Jurkat, Clone E6-1 (cell line): ENCODE data around the gene CMTR1.

Experiments
- DNase-seq: peaks from one replicate; pipeline ENCODE4 v3.0.0-alpha.2; 2011; ENCODE audit warnings: low read depth, low spot score
- H3K4me3 ChIP-seq: 2 replicates; pipeline ENCODE4 v1.5.1; 2011; ENCODE audit warnings: mild to moderate bottlenecking, low read length, control low read depth, moderate library complexity

CMTR1 gene

DNA sequence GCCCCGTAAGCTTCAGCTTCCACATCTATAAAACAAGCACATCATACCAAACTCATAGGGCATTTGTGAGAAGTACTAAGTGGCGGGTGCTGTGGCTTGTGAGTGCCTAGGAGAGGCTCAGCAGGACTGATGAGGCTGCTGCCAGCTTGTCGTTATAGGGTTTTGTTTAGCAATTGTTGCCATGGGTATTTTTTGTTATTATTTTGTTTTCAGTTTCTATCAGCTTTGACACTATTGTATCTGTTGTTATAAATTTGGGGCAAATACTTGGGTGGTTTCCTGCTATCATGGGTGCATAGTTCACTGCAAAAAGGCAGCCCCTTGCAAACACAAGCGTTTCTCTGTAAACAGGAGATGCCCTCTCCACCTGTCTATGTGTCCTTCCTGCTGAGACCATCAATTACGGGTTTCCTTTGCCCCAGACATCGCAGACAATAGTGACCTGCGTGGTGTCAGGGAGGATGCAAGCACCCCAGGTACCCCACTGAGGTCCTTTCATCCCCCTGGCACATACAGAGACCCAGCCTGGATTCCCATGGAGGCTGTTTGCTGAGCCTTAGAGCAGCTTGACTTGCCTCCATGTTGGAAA is 69.8 kb downstream of the CMTR1 start:
- no peak overlapping the region for H3K4me3 ChIP-seq
- peak; percentile 46 for DNase-seq

DNA sequence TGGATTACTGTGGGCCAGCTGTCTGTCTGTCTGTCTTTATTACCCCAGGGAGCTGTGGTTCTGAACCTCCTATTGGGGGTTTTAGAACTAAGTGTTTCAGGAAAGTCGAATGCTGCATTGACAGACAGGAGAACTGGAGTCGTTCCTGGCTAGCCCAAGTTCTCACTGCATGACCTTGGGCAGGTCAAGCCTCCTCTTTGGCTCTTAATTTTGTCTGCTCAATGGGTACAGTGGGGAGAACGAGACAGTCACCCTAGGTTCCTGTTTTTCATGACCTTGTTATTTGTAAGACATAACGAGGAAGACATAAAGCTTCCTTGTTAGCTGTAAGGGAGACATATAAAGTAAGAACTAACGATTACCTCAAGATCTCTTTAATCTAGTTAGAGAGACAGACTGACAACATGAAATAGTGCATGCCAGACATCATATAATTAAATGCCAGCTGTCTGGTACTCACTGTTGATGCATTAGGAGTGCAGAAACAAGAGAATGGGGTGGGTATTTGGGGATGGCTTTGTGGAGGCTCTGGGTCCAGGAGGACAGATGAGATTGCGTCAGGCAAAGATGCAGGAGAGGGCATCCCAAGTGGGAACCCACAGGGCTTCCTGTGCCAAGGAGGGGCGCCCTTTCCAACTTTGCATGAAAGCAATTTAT is 70.4 kb downstream of the CMTR1 start:
- H3K4me3 ChIP-seq = no peak overlapping the region
- DNase-seq = no peak

DNA sequence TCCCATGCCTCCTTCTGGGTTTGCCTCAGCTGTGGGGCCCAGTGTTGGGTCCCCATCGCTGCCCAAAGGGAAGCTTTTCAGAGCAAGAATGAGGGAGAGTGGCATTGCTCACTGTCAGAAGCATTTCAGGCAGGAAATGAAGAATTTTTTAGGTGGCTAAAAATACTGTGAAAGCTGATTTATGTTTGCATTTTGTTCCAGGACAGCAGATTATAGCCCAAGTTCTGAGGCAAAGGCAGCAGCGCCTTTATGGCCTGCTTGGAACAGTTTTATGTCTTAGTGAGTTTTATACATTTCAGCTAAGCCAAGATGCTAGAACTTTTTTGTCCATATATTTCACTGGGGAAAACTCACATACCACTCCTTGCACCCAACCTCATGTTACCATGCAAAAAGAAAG is 71.0 kb downstream of the CMTR1 start:
- no peak for DNase-seq
- H3K4me3 ChIP-seq = no peak overlapping the region

DNA sequence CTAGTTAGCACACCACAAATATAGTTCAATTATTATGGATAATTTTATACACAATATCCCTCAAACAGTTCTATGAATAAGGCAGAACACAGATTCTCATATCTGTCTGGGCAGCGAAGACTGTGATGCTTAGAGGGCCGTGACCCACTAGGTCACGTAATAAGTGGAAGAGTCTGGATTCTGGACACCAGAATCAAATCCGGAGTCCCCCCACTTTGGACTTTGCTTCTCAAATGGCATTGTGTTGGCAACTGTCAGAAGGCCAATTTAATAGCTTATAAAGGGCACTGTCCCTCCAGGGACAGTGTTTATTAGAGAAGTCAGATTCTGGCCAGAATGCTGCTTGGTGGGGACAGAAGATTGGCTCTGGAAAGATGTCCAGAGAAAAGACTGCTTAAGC is 73.5 kb downstream of the CMTR1 start:
- no peak overlapping the region for H3K4me3 ChIP-seq
- no peak for DNase-seq

DNA sequence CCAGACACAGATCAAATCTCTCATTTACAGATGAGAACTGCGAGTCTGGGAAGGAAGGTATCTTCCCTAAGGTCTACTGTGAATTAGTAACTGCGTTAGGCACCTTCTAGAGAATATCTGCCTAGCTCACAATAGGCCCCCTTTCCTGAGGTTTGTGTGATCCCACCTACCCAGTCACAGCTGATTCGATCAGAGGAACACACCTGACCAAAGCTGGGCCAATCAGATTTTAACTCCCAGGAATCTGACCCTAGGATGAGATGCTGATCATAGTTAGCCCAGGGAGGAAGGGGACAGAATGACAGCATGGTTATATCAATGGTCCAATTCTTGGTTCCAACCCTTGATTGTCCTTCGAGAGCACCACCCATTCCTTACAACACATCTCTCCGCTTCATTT is 74.1 kb downstream of the CMTR1 start:
- H3K4me3 ChIP-seq = no peak overlapping the region
- no peak for DNase-seq

DNA sequence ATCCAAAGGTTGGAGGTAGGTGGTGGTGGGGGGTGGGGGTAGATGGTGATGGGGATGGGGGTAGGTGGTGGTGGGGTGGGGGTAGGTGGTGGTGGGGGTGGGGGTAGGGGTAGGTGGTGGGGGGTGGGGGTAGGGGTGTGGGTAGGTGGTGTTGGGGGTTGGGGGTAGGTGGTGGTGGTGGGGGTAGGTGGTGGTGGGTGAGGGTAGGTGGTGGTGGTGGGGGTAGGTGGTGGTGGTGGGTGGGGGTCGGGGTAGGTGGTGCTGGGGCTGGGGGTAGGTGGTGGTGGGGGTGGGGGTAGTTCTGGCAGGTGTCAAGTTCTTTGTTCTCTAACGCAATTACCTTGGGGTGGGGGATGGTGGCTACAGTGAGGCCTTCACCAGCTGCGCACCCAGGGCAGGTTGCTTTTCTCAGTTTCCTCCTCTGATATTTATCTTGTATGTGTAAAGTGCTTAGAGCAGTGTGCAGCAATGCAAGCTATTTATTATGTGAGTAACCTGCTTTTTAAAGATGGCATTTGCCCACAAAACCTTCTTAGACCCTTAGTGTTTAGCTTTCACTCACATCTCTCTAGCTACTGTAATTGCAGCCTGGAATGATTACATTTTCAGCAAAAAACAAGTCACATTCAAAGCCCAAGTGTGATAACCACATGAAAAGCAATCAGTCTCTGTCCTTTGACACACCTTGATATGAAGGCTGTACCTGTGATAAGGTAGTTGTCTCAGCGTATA is 74.8 kb downstream of the CMTR1 start:
- DNase-seq = peak; percentile 87

DNA sequence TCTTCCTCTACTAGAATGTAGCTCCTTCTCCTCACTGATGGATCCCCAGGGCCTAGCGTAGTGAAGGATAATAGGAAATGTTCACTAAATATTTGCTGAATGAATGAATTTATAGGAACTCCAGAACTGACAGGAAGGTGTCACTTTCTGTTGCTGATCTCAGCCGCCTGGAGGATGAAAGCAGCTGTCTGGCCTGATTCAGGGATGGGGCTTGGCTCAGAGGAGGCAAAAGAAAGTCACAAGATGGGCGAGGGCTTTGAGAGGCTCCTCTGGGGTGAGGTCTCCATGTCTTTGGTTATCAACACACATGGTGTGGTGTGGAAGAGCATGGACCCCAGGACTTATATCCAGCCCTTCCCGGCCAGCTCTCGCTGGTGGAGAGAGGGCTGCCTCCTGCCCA is 78.2 kb downstream of the CMTR1 start:
- no peak overlapping the region for H3K4me3 ChIP-seq
- DNase-seq = no peak

More for the DNA sequence above, 74.8 kb downstream of the CMTR1 start:
- no peak overlapping the region for H3K4me3 ChIP-seq

DNA sequence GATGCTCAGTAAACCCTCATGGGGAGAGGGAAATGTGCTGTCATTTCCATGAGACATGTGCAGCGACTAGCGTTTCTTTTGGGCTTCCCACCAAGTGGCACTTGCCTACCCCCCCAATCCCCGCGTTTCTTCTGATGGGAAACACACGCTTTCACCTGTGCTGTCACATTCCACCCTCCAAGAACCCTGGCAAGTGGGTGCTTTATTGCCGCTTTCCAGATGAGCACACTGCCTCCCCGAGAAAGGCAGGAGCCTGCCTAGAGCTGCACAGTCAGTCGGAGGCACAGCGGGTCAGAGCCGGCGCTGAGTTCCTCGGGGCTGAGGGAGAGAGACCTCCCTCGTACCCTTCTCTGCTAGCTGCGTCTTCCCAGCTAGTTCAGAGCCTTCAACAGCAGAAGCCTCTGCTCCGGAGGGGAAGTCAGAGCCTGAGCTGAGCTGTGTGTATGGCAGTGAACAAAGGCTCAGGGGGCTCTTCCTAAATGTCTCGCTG is 78.9 kb downstream of the CMTR1 start:
- DNase-seq = no peak
- no peak overlapping the region for H3K4me3 ChIP-seq

DNA sequence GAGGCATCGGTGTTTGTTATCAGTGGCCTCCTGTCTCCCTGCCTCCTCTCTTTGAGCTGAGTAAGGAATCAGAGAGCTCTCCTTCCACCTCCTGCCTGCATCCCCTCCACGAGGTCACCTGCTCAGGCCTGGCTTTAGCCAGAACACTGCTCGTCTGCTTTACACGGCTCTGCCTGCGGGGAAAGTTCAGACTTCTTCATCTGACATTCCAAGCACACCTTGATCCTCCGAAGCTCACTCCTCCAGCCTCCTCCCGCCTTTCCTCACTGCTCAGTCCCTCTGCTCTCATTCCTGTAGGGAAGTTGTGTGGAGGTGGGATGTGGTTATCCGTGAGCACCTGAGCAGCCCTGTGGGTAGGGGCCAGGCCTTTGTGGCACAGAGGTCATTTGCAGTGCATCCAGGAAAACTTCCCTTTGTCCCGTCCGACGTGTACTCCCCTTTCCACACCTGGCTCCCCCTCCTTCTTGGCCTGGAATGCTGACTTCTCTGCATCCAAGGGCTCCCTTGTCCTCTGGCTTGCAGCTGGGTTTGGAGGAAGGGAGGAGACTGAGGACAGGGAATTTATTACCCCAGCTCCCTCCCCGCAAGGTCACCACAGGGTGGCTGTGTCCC is 79.5 kb downstream of the CMTR1 start:
- H3K4me3 ChIP-seq = no peak overlapping the region
- DNase-seq = no peak

DNA sequence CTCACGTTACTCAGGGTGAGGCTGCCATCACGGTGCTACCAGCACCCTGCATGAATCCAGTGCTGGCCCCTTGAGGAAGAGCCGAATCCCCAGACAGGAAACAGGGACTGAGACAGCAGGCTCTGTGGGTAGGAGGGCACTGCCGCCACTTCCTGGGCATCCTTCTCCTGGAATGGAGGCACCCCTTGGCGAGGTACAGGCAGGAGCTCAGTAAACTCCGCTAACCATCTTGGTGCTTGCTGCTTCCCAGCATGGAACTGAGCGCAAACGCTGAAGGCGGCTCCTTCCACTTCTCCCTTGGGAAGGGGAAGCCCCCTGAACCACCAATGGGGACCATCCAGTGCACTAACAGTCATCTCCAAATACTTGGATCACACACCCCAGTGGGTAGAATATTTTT is 80.1 kb downstream of the CMTR1 start:
- DNase-seq = no peak
- no peak overlapping the region for H3K4me3 ChIP-seq

DNA sequence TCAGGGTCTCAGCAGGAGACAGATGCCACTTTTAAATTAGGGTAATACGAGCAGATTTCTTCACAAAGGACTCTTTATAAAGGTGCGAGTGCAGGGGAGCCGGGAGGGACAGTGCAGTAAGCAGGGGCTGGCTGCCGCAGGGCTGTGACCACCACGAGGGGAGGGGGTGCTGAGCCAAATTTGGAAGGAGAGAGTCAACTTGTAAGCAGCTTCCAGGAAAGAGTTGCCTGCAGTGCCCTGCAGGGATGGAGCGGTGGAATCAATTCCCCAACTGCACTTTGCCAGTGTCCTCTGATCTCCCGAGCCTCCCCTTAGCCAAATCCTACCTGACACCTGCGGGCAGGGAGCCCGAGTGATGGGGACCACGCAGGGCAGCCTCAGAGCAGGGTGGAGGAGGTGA is 80.6 kb downstream of the CMTR1 start:
- DNase-seq = no peak
- H3K4me3 ChIP-seq = no peak overlapping the region

DNA sequence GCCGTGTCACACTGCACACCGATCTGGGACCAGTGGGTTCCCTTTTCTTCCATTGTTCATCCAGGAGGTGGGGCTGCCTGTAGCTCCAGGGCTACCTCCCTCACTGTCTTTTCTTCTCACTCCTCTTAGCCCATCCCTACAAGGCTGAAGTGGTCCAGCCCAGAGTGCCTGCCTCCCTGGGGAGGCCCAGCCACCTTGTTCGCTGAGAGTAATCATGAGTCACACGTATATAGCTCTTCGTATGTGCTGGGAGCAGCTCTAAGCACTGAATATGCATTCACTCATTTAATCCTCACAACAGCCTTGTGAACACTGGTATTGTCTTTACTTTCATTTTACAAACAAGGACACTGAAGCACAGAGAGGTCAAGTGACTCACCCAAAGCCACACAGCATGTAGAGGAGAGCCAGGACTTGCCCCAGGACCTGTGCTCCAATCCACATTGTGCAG is 81.3 kb downstream of the CMTR1 start:
- H3K4me3 ChIP-seq = peak overlapping the region; percentile 15
- no peak for DNase-seq

DNA sequence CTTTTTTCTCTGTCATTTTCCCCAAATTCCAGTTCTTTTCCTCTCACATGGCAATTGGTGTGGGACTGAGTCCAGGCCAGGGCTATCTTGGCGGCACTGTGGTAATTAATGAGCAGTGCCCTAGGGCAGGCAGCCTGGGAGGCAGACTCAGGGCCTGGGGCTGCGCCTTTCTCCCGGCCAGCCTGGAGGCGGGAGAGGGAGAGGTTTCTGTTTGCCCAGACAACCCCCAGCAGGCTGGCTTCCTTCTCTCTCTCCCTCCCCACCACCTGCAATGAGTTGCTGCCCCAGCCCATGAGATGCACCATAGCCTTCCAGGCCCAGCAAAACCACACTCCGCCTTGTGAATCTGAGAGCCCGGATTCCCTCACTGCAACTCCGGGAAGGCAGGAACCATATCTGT is 81.8 kb downstream of the CMTR1 start:
- no peak for DNase-seq
- peak overlapping the region; percentile 15 for H3K4me3 ChIP-seq

DNA sequence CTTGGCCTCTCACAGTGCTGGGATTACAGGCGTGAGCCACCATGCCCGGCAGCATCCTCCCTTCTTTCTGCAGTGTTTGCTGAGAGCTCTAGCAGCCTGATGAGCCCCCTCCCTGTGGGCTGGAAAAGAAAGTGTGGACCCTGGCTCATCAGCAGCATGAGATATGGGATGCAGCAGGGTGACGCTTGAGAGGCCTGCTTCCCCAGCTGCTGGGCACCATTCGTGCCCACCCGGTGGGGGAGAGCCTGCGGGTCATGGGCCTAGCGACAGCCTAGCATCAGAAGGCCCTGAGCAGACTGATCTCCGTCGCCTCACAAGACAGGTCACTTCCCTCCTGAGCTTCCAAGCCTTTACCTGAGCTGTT is 82.7 kb downstream of the CMTR1 start:
- peak overlapping the region; percentile 54 for H3K4me3 ChIP-seq
- DNase-seq = no peak

DNA sequence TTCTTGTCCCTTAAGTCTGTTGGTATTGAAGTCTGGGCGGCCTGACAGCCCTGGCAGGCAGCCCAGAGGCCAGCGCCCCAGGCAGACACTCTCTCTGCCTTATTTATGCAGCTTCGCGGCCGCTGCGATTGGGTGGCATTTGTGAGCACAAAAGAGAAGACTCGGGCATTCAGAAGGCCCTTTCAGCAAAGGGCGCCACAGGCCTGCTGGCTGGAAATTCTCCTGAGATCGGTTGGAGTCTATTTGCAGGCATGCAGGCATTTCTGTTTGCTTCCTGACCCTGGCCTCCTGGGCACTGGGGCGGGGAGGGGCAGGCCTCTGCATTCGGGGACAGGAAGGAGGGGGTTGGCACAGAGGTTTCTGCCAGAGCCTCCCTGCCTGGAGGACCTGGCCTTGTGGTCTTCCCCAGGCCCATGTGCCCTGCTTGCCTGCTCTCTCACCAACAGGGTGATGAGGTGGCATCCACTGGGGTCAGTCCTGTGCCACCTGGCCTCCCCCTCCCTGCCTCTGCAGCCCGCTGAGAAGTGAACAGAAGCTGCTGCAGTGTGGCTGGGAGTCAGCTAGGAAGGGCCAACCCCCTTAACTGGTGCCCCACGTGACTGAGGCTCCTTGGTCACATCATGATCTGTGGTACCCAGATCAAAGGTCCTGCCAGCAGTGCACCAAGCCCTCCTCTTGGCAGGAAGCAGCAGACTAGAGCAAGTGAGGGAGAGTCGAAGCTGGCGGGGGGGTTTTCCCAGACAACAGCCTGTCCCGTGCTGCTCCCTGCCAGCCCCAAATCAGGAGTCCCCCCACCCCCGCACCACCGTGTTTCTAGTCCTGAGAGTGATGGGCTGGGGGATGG is 83.3 kb downstream of the CMTR1 start:
- peak; percentile 98 for DNase-seq
- H3K4me3 ChIP-seq = peak overlapping the region; percentile 54

DNA sequence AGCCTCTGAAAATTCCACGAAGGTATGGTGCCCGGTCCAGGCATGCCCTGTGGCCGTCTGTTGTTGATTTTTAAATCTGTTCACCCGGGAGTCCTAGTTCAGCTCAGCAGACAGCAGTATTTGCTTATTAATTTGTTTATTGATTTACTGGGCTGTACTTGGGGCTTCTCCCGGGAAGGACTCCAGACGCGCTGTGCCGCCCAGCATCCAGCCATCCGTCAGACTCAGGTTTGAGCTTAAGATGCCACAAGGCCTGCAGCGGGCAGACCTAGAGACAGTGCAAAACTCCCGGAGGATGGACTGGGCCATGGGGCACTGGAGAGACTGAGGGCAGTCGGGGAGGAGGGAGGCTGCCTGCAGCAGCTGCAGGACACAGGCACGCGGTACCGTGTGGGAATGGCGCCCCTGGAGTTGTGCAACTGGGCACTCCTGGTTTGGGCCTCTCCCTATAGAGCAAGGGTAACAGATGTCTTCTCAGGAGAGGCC is 83.9 kb downstream of the CMTR1 start:
- no peak for DNase-seq
- peak overlapping the region; percentile 54 for H3K4me3 ChIP-seq

DNA sequence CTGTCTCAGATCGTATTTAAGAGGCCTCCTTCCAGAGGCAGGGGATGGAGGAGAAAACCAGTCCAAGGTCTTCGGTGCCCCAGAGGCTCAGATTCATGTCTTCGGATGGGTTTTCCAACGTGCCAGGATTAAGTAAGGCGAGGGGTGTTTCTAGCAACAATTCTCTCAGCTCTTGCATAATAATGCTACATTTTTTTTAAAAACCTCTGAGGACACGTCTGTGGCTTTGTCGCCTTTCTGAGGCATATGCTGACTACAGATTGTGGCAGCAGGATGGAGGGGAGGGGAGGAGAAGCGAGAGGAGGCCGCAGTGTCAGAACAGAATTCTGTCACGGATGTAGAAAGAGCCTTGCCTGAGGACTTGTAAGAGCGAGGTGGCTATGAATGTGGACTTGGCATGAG is 84.4 kb downstream of the CMTR1 start:
- peak; percentile 93 for DNase-seq
- H3K4me3 ChIP-seq = peak overlapping the region; percentile 54

DNA sequence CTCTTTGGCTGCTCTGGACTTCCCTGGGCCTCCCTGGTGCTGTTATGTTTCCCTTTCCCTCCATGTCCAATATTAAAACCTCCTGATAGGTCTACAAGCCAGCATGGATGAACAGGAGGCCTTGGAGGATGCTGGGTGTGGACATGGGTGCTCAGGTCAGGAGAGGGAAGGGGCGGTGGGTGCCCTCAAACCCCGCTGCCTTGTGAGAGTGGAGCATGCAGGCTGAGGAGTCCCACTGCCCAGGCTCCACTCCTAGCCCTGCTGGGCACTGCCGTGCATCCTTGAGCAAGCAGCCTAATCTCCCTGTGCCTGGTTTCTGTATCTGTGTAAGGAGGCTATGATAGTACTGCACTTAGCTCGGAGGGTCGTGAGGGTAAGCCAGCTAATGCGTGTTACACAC is 85.1 kb downstream of the CMTR1 start:
- H3K4me3 ChIP-seq = no peak overlapping the region
- DNase-seq = no peak

DNA sequence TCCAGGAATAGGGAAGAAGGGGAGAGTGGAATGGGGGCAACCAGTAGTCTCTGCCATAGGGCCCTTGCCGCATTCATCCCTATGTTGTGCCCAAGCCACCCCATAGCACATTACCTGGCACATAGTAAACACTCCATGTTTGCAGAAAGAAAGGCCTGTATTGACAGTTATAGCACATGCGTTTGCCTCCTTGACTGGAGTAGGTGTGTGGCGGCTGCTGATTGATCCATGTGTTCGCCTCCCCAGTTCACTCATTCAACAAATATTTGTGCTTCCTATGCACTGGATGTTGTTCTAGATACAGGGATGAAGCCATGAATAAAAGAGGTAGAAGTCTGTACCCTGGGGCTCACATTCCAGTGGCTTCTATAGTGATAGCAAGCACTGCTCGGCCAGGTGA is 86.4 kb downstream of the CMTR1 start:
- DNase-seq = no peak
- H3K4me3 ChIP-seq = no peak overlapping the region
